ENCODE results near the gene PSMB11. TPM values are rescaled to one million over a fixed set of nuclear protein-coding genes. Genes with fewer than 3 reads are reported as not detected.

Gene PSMB11
- total RNA-seq, 4 donors from 2014 or later: not detected

- H3K36me3 ChIP-seq: peaks cover 85% of the 10 kb centered on the region
- H3K9me3 ChIP-seq: no peaks in the 10 kb centered on the region
- no peaks in the 10 kb centered on the region for H3K27me3 ChIP-seq
- DNase-seq (ENCODE audit: low spot score in 2 of 2): peak in 1 of 2 donors; percentile 89
- peak overlapping the region; percentile 76 for H3K27ac ChIP-seq
- TF ChIP-seq EP300 (IDR thresholded peaks at IDR 0.05) (no peak), POLR2AphosphoS5 (IDR thresholded peaks at IDR 0.05) (no peak), POLR2A (IDR thresholded peaks at IDR 0.05) (no peak)
- 28% methylated on average over 2 of the region's 2 CpGs for WGBS
- H3K4me1 ChIP-seq: peaks cover 27% of the 10 kb centered on the region
- no peak overlapping the region for H3K4me3 ChIP-seq
These were observed 36.7 kb downstream of the PSMB11 start for GRCh38 chr14:23078692-23079116.

- Histone ChIP-seq H3K4me3 (no peak overlapping the region), H3K27ac (peak overlapping the region; percentile 43), H3K27me3 (no peaks in the 10 kb centered on the region), H3K36me3 (peaks cover 90% of the 10 kb centered on the region), H3K9me3 (no peaks in the 10 kb centered on the region), H3K4me1 (peaks cover 27% of the 10 kb centered on the region)
- no peak for DNase-seq (ENCODE audit: low spot score in 2 of 2)
- TF ChIP-seq POLR2AphosphoS5 (IDR thresholded peaks at IDR 0.05) (no peak), POLR2A (IDR thresholded peaks at IDR 0.05) (no peak), CTCF (IDR thresholded peaks at IDR 0.05) (no peak), EP300 (IDR thresholded peaks at IDR 0.05) (no peak)
- 81% methylated on average over 2 of the region's 2 CpGs for WGBS
These were observed 37.7 kb downstream of the PSMB11 start for GRCh38 chr14:23079716-23080115.

GRCh38 chr14:23080474-23080873 is 38.5 kb downstream of the PSMB11 start:
- no peak overlapping the region for H3K4me3 ChIP-seq
- DNase-seq (ENCODE audit: low spot score in 2 of 2): no peak
- WGBS: 87% methylated on average over 1 of the region's 1 CpG
- peaks cover 27% of the 10 kb centered on the region for H3K4me1 ChIP-seq
- H3K27ac ChIP-seq: no peak overlapping the region
- no peak for TF ChIP-seq POLR2A (IDR thresholded peaks at IDR 0.05)
- no peak for TF ChIP-seq EP300 (IDR thresholded peaks at IDR 0.05)
- TF ChIP-seq CTCF (IDR thresholded peaks at IDR 0.05): no peak
- TF ChIP-seq POLR2AphosphoS5 (IDR thresholded peaks at IDR 0.05): no peak
- no peaks in the 10 kb centered on the region for H3K27me3 ChIP-seq
- H3K9me3 ChIP-seq: no peaks in the 10 kb centered on the region
- H3K36me3 ChIP-seq: peaks cover 95% of the 10 kb centered on the region

- no peak for TF ChIP-seq CTCF (IDR thresholded peaks at IDR 0.05)
- Histone ChIP-seq H3K4me1 (no peaks in the 10 kb centered on the region), H3K36me3 (peaks cover 95% of the 10 kb centered on the region), H3K4me3 (no peak overlapping the region), H3K9me3 (no peaks in the 10 kb centered on the region), H3K27me3 (no peaks in the 10 kb centered on the region), H3K27ac (no peak overlapping the region)
- WGBS: 81% methylated on average over 3 of the region's 3 CpGs
- DNase-seq (ENCODE audit: low spot score in 2 of 2): no peak
These were observed 43.4 kb downstream of the PSMB11 start for GRCh38 chr14:23085458-23085857.

- H3K27ac ChIP-seq: no peak overlapping the region
- TF ChIP-seq EP300 (IDR thresholded peaks at IDR 0.05) (no peak), POLR2A (IDR thresholded peaks at IDR 0.05) (no peak), POLR2AphosphoS5 (IDR thresholded peaks at IDR 0.05) (no peak), CTCF (IDR thresholded peaks at IDR 0.05) (no peak)
- no peak for DNase-seq (ENCODE audit: low spot score in 2 of 2)
- H3K27me3 ChIP-seq: no peaks in the 10 kb centered on the region
- WGBS: 94% methylated on average over 1 of the region's 1 CpG
- no peak overlapping the region for H3K4me3 ChIP-seq
- no peaks in the 10 kb centered on the region for H3K9me3 ChIP-seq
- H3K4me1 ChIP-seq: no peaks in the 10 kb centered on the region
- H3K36me3 ChIP-seq: peaks cover 90% of the 10 kb centered on the region
These were observed 44.6 kb downstream of the PSMB11 start for GRCh38 chr14:23086565-23086964.

Measured in suprapubic skin (tissue), 4 donors.